Fibroblast of skin of right quadriceps (primary cell): ENCODE measurements around the gene SH3RF2.
A peak's percentile ranks its signal among the peaks of the same experiment; 100 is the strongest.
"Not testable (repeated sequence)": the region's sequence is repeated elsewhere in the genome, so short reads cannot be mapped to it uniquely, and the experiment has no call there.

Experiments
- DNase-seq: peaks from one replicate; pipeline ENCODE4 v3.0.0-alpha.2; 2013

Gene SH3RF2, protein sequence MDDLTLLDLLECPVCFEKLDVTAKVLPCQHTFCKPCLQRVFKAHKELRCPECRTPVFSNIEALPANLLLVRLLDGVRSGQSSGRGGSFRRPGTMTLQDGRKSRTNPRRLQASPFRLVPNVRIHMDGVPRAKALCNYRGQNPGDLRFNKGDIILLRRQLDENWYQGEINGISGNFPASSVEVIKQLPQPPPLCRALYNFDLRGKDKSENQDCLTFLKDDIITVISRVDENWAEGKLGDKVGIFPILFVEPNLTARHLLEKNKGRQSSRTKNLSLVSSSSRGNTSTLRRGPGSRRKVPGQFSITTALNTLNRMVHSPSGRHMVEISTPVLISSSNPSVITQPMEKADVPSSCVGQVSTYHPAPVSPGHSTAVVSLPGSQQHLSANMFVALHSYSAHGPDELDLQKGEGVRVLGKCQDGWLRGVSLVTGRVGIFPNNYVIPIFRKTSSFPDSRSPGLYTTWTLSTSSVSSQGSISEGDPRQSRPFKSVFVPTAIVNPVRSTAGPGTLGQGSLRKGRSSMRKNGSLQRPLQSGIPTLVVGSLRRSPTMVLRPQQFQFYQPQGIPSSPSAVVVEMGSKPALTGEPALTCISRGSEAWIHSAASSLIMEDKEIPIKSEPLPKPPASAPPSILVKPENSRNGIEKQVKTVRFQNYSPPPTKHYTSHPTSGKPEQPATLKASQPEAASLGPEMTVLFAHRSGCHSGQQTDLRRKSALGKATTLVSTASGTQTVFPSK

DNA sequence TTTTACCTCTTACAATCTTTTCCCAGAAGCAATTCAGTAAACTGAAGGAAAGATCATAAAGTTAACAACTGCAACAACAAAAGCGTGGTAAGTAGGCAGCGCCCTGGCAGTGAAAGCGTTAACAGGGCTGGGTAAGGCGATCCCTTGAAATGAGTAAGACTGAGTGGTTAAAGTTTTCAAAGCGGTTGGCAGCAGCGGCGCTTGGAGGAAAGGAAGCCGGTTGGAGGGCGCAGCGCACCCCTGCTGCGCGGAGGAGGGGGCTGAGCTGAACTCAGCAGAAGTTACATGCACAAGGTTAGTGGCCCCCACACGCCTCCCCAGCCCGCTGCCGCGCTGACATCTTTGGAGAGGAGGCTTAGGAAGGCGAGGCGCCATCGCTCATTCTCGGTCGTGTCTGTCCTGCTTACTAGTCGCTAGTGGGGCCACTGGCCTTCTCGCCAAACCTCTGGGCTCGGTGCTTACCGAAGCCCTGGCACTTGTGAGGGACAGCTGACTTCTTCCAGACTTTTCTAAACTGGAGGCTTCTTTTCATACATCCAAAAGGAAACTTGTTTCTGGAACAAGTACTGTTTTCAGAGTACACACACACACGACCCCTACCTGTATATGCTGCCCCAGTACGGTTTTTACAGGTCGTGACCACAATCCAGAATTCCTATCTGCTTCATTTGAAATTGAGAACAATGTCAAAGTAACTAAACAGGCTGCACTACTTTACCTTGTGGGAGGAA lies at the start of gene SH3RF2:
SH3RF2 (plus strand) TSS at position 178 of the 731 bp plus-strand sequence. CDS start 1,351 bp downstream, outside the sequence.
- DNase-seq: peak; percentile 86

DNA sequence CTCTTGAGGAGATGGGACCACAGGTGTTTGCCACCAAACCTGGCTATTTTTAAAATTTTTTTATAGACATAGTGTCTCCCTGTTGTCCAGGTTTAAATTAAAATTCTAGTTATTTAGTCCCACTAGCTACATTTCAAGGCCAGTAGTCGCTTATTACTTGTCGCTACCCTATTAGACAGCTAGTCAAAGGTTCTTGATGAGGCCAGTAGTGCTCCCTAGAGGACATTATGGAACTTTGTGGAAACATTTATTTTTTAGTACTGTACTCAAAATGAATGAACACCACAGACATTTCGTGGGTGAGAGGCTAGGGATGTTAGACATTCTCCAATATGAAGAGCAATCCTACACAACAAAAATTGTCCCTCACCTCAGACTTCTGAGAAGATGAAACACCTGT lies 49.2 kb upstream of the SH3RF2 start:
- DNase-seq: no peak

DNA sequence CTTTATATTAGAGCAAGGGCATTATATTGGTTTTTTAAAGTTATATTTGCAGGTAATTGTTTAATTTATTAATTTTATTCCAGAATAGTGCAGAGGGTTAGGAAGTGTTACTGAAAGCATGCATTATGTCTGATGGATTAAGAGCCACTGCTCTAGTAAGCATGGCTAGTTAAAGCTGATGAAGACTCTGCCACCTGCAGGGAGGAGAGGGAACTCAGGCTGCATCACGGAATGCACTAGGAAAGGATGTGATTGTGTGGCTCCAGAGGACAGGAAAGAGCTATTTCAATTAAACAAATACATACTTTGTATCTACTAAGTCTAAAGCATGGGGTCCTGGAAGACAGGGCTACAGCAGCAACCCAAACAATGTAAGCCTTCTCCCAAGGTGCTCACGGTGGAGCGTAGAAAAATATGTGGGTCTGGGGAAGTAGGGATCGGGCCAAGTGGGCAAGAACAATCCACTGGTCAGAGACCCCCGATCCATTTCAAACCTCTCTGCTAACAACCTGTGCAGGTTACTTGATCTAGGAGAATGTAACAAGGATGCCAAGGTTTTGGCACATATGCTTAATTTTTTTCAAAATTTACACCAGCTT lies 48.3 kb upstream of the SH3RF2 start:
- DNase-seq: peak; percentile 52

DNA sequence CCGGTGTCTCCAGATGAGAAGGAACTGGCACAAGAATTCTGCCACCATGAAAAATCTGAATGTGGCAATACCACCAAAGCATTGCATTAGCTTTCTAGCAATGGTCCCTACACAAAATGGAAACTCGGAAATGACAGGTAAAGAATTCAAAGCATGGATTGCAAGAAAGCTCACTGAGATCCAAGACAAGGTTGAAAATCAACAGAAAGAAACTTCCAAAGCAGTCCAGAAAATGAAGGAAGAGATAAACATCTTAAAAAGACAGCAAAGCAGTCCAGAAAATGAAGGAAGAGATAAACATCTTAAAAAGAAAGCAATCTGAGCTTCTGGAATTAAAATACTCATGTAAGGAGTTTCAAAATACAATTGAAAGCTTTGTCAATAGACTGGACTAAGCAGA lies 46.8 kb upstream of the SH3RF2 start:
- no peak for DNase-seq

DNA sequence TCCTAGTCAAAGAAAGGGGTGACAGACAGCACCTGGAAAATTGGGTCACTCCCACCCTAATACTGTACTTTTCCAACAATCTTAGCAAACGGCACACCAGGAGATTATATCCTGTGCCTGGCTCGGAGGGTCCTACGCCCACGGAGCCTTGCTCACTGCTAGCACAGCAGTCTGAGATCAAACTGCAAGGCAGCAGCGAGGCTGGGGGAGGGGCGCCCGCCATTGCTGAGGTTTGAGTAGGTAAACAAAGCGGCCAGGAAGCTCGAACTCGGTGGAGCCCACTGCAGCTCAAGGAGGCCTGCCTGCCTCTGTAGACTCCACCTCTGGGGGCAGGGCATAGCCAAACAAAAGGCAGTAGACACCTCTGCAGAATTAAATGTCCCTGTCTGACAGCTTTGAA lies 45.0 kb upstream of the SH3RF2 start:
- not testable (repeated sequence) for DNase-seq

DNA sequence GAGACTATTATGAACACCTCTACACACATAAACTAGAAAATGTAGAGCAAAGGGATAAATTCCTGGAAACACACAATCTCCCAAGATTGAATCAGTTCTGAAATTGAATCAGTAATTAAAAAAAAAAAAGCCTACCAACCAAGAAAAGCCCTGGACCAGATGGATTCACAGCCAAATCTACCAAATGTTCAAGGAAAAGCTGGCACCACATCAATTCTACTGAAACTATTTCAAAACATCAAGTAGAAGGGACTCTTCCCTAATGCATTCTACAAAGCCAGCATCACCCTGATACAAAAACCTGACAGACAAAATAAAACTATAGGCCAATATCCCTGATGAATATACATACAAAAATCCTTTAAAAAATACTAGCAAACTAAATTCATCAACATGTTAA lies 38.2 kb upstream of the SH3RF2 start:
- no peak for DNase-seq

DNA sequence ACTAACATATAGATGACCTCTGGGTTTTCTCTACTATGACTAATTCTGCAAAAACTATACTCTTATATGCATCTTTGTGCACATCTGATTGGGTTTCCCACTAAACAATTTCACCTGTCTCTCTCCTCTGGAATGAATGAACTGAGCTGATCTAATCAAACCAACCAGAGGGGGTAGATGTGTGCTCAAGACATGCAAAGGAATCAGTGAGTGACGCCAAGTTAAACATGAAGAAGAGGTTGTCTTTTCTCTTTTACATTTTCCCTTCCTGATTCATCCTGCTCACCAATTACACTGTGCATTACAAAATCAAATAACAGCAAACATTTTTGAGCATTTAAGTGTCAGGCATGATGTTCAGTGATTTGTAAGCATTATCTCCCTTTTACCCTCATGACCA lies 34.0 kb upstream of the SH3RF2 start:
- peak; percentile 12 for DNase-seq

DNA sequence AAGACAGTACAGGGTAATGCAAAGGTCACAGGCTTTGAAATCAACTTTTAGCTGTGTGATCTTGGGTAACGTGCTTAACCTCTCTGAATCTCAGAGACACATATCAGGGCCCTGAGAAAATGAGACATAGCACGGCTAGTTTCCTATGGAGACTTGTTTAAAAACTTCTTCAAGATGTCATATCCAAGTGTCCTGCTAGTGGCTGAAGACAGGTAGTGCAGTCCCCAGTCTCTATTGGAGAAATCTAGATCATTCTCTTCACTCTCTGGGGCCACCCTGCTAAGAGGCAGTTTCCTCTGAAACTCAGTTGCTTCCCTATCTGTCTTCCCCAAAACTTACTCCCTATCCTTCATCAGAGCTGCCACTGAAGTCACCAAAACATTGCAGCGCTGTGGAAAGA lies 33.3 kb upstream of the SH3RF2 start:
- DNase-seq: no peak

DNA sequence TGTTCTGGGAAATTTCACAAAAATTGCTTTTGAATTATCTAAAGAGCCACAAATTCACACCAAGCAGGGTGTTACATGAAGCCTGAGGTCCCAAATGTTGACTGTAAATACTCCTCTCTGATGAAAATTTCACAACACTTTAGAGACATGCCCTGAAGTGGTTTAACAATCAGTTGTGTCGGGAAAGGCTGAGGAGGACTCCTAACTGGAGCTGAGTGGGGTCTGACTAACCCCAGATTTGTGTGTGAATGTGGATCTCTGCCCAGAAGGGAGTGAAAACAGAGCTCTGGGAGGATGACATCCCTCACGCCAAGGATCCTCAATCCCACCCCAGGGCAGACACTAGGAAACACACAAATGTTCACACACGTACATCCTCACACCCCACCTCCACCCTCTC lies 32.5 kb upstream of the SH3RF2 start:
- peak; percentile 46 for DNase-seq

DNA sequence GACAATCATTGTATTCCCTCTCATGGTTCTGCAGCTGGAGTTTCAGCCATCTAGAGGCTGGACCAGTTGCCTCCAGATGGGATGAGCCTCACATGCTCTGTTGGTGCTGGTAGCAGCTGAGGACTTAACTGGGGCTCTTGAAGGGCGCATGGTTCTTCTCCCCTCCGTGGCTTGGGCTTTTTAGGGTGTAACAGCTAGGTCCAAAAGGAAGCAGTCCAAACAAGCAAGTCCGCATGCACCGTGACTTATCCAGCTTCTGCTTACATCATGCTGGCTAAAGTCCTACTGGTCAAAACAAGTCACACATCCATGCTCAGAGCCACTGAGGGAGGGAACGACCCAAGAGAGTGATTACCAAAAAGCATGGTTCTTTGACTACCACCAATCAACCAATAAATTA lies 31.6 kb upstream of the SH3RF2 start:
- no peak for DNase-seq

DNA sequence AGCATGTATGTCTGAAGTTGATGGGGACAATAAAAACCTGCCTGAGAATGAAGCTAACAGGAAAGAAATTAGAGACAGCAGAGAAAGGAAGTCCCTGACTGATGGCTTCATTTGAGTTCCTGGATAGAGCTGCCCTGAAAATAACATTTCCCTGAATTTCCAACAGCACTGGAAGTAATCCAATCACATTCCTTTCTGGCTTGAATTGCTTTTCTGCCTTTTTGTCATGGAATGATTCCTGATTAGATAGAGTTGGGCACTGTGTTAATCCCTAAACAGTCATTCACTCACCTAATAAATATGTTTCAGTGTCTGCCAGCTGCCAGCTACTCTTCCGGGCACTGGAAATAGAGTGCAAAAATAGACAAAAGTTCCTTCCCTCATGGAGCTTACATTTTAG lies 30.0 kb upstream of the SH3RF2 start:
- peak; percentile 28 for DNase-seq

DNA sequence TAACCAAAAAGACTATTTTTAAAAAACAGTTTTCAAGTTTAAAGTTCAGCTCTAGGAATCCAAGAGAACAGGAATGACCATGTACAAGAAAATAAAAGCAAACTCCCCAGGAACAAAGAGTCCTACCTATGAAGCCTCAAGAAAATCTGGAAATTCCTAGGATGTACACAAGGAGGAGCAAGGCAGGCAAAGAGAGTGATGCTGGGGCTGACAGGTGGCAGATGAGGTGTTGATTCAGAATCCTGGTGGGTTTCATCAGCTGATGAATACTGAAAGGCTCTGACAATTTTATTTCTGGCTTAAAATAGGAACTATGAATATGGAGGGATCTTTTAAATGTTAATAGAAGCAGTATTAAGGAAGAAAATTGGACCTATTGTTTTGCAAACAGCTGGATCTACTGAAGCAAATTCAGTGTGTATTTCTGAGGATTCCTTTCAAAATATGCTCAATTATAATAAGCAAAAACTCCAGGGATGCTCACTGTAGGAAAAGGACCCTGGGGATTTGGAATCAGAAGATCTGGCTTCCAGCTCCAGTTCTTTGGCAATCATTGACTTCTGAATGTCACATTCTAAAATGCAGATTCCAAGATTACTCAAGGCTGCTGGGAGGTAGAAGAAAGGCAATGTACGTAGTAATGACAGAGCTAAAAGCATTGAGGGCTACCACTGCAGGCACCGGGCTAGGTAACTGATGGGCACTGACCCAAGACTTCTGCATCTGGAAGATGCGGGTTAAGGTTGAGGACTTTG lies 28.0 kb upstream of the SH3RF2 start:
- no peak for DNase-seq

DNA sequence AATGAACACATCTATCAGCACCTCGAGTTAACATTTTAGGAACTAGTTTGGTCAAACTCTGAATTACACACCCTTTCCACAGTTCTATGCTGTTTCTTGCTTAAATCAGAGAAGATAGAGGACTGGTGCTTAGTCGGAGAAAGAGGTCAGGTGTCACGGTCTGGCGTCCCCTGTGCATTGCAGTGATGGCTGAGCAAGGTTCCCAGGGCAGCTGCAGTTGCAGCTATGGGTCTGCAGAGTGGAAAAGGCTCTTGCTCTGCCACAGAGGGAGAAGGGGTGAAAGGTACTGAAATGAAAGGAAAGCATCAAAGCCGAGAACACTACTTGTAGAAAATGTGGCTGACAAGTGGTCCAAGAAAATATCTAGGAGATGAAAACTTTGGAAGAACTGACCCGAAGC lies 25.2 kb upstream of the SH3RF2 start:
- DNase-seq: no peak

DNA sequence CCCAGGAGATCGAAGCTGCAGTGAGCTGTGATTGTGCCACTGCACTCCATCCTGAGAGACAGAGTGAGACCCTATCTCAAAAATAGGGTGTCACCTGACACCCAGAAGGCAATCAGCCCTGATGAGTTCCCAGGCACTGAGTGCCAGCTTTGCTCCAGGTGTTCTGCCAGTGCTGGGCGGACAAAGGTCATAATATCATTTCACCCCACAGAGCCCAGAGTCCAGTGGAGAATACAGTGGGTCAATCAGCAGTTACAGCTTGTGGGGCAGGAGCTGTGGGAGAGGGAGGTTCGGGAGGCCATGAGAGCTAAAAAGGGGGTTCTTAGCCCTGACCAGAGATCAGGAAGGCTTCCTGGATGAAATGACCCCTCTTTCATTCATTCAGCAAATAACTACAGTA lies 24.4 kb upstream of the SH3RF2 start:
- DNase-seq: no peak

DNA sequence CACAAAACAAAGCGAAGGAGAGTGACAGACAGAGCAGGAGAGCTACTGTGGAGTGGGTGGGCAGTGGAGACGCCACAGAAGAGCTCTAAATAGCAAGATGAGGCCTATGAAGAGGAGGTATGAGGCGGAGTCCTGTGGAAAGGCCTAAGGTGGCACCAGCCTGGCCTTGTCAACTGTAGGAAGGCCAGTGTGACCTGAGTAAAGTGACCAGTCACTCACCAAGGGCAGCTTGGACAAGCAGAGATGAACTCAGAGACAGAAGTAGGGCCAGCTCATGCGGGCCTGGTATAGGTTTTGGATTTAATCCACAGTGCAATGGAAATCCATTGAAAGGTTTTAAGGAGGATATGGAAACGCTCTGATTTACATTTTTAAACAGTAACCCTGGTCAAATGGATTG lies 23.8 kb upstream of the SH3RF2 start:
- DNase-seq: no peak

DNA sequence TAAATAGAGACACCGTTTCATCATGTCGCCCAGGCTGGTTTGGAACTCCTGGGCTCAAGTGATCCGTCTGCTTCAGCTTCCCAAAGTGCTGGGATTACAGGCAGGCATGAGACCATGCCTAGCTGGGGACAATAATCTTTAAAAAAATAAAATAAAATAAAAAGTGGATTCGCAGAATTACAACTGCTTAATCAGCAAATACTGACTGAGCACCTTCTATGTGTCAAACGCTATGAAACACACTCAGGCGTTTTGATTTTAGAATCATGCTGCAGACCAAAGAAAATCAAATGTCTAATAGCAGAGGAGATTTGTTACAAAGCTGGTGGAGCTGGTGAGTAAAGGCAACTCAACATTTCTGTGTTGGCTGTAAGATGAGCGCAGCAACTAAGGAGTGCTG lies 22.7 kb upstream of the SH3RF2 start:
- no peak for DNase-seq

DNA sequence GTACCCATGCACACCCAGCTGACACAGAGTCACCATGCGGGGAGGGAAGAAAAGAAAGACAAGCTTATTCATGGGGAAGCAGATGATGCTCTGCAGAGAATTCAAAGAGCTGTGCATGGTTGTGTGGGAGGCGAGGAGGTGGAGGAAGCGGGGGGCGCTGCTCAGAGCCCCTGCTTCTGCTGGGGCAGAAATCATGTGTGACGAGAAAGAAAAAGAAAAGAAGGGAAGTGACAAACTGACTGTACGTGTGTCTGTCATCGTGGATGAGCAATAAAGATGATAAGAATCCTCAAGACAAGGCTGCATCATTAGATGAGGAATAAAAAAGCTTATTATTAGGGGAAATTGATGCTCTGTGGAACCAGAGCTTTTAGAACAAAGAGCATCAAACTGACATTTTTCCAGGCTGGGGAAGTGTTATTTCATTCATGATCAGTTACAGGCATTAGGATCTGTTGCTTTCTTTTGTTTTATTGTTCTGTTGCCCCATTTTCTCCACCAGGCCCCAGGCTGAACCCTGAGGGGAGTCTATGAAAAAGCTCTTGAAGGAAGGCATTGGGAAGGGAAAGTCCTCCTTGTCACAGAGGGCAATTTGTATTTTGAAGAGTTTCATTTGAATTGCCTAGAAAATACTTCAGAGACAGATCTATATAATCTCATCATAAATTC lies 20.3 kb upstream of the SH3RF2 start:
- DNase-seq: no peak

DNA sequence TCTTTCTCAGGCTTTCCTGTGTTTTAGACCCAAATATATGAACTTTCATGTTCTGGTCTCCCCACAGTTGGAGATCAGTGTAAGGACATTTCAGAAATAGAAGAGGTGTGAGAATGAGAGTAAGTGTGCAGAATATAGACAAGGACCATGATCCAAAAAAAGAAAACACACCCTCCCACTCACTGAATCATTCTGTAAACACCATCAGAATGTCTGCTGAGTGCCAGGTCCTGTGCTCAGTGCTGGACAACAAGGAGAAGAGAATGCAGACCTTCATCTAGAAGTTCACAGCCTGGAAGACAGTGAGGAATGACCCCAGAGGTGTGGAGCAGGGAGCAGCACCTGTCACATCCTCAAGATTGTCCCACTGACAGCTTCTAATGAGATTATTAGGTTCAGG lies 19.1 kb upstream of the SH3RF2 start:
- no peak for DNase-seq

DNA sequence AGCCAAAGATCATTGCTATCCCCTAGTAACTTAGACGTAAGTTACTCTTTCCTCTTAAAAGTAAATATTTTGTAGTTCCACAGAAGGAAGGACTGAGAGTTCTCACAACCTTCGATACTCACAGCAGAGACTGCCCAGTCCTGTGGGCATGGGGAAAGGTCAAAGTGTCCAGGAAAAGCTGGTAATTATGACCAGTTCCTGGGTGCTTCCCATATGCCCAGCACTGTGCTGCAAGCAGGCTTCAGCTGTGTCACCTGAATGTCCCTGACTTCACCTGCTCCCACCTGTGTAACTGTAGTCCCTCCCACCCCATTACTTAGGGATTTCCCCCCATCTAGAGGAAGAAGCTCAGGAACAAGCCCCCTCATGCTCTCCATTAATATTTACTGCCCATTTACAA lies 18.0 kb upstream of the SH3RF2 start:
- DNase-seq: no peak

DNA sequence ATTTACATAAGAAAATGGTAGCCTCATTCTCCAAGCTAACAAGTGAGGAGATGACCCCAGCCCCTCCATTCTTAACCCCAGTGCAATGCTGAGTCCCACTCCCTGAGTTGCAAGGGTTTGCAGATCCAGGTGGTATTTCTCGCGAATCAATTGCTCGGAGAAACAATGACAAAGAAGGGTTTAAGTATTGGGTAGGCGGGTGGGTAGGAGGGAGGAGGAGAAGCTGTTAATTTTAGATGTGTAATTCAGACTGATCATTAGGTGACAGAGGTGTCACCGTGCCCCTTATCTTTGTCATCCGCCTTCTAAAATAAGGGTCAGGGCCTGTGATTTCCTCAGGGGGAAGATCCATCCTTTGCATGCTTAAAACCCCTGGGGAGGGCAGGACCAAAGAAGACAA lies 17.0 kb upstream of the SH3RF2 start:
- no peak for DNase-seq

DNA sequence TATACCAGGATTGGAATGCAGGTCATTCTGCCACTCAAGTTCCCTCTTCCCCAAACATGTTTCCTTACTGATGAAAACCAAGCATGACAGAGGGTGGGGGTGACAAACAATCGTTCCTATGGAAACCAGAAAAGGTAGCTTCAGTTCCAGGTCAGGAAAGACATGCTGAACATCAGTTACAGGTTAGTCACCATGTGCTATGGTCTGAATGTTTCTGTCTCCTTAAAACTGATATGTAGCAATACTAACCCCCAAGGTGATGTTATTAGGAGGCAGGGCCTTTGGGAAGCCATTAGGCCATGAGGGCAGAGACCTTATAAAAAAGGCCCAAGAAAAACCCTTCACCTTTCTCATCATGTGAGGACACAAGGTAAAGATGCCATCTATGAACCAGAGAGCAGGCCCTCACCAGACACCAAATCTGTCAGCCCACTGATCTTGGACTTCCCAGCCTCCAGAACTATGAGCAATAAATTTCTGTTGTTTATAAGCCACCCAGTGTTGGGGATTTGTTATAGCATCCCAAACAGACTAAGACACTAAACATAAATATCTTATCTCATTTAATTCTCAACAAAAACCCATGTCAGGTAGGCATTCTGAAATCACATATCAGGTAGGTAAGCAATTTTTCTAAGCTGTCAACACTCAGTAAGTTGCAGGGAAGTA lies 15.7 kb upstream of the SH3RF2 start:
- DNase-seq: no peak
